ENCODE data around the gene GLRX5.

The GLRX5 gene

DNA sequence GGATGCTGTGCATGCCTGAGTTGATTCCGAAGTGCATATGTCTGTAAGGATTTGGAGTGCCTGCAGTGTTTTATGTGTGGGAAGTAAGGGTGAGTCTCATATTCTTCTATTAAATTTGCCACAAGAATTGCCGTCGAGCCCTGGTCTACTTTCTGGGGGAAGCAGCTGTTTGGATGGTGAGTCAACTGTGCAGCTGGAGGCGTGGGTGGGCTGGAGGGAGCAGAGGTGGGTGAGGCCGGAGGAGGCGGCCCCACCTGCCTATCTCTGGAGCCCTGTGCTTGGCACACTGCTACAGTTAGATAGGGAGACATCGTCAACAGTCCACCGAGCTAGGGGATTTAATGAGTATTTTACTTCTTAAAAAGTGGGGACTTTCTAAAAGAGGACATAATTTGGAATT, 9.7 kb downstream of the GLRX5 start:
- no peak overlapping the region for H2BK12ac ChIP-seq (ENCODE audit: low read length in 2 of 2)
- H3K36me3 ChIP-seq (ENCODE audit: control insufficient read depth in 1 of 2, insufficient read depth in 2 of 2, low read depth in 1 of 2, low read length in 2 of 2), result peaks cover 9 to 22% of the 10 kb centered on the region in 2 experiments
- H2BK5ac ChIP-seq (ENCODE audit: low read depth, low read length, poor library complexity, severe bottlenecking), result no peak overlapping the region
- H3K14ac ChIP-seq (ENCODE audit: low read length in 2 of 2), result no peak overlapping the region
- no peak overlapping the region for H2BK15ac ChIP-seq (ENCODE audit: low read depth, poor library complexity, severe bottlenecking)
- H4K8ac ChIP-seq (ENCODE audit: low read length), result no peak overlapping the region
- no peak overlapping the region for H4K91ac ChIP-seq (ENCODE audit: low read length)
- H3K18ac ChIP-seq (ENCODE audit: low read depth in 1 of 2, low read length in 2 of 2), result peak overlapping the region in 1 of 2 experiments; percentile 2
- H3K9ac ChIP-seq (ENCODE audit: low read length), result no peak overlapping the region
- H2AFZ ChIP-seq (ENCODE audit: low read depth, low read length), result no peak overlapping the region
- H2BK120ac ChIP-seq (ENCODE audit: low read depth, low read length), result no peak overlapping the region
- DNase-seq, result no peak
- peaks cover 18% of the 10 kb centered on the region for H3K9me3 ChIP-seq (ENCODE audit: control insufficient read depth, low read length)
- H3K27ac ChIP-seq (ENCODE audit: low read length, poor library complexity, severe bottlenecking), result no peak overlapping the region
- no peak overlapping the region for H3K23ac ChIP-seq (ENCODE audit: low read length in 2 of 2)
- no peak overlapping the region for H3K4ac ChIP-seq (ENCODE audit: low read depth in 1 of 2, low read length in 2 of 2)
- H3K79me1 ChIP-seq (replicated peaks; ENCODE audit: low read length, poor library complexity, severe bottlenecking), result peaks cover 31% of the 10 kb centered on the region
- 75% methylated on average over 8 of the region's 8 CpGs for WGBS
- peaks cover 13% of the 10 kb centered on the region for H3K4me1 ChIP-seq (ENCODE audit: control insufficient read depth, insufficient read depth, low read depth, low read length)
- H3K27me3 ChIP-seq (ENCODE audit: control insufficient read depth in 1 of 2, insufficient read depth in 1 of 2, low read length in 2 of 2), result no peaks in the 10 kb centered on the region
- H3K4me2 ChIP-seq (ENCODE audit: low read length, poor library complexity, severe bottlenecking), result no peak overlapping the region
- H2AK5ac ChIP-seq (ENCODE audit: low read length, severe bottlenecking), result no peak overlapping the region
- H3K4me3 ChIP-seq (ENCODE audit: insufficient read depth in 1 of 2, low read depth in 1 of 2, low read length in 2 of 2), result no peak overlapping the region

DNA sequence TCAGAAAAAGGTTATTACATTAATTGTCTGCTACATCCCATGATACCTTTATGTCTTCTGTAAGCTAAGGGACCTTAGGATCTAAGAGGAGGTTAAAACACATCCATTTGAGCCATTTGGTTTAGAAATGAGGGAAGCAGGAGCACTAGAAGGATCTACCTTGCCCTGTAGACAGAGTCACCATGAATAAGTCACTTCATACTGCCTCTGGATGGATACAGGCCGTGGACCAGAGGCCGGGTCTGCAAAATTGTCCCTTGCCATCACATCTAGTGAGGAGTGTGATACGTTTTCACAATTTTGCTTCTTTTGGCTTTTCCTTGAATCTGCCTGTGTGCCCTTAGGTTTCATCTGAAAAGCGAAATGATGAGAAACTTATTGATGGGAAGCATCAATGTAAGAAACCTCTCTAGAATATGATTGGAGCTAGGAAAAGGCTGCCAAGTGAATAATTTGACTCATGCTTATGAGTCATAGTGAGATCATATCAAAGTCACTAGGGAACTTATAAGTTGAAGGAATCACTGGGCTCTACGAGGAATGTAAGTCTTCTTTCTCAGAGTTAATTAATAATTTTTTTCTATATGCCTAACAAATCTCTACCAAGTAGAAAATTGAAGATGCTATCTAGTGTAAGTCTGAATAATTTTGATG, 10.8 kb downstream of the GLRX5 start:
- H3K27me3 ChIP-seq (ENCODE audit: control insufficient read depth in 1 of 2, insufficient read depth in 1 of 2, low read length in 2 of 2), result no peaks in the 10 kb centered on the region
- H3K9me3 ChIP-seq (ENCODE audit: control insufficient read depth, low read length), result peaks cover 18% of the 10 kb centered on the region
- no peak overlapping the region for H4K8ac ChIP-seq (ENCODE audit: low read length)
- peak; percentile 89 for DNase-seq
- H3K36me3 ChIP-seq (ENCODE audit: control insufficient read depth in 1 of 2, insufficient read depth in 2 of 2, low read depth in 1 of 2, low read length in 2 of 2), result peaks cover 15 to 22% of the 10 kb centered on the region in 2 experiments
- peaks cover 37% of the 10 kb centered on the region for H3K79me1 ChIP-seq (replicated peaks; ENCODE audit: low read length, poor library complexity, severe bottlenecking)
- no peak overlapping the region for H2BK15ac ChIP-seq (ENCODE audit: low read depth, poor library complexity, severe bottlenecking)
- peak overlapping the region in 1 of 2 experiments; percentile 31 for H3K4me3 ChIP-seq (ENCODE audit: insufficient read depth in 1 of 2, low read depth in 1 of 2, low read length in 2 of 2)
- no peak overlapping the region for H2BK5ac ChIP-seq (ENCODE audit: low read depth, low read length, poor library complexity, severe bottlenecking)
- H4K91ac ChIP-seq (ENCODE audit: low read length), result no peak overlapping the region
- no peak overlapping the region for H3K4me2 ChIP-seq (ENCODE audit: low read length, poor library complexity, severe bottlenecking)
- H3K4me1 ChIP-seq (ENCODE audit: control insufficient read depth, insufficient read depth, low read depth, low read length), result peaks cover 20% of the 10 kb centered on the region
- no peak overlapping the region for H2BK120ac ChIP-seq (ENCODE audit: low read depth, low read length)
- H3K27ac ChIP-seq (ENCODE audit: low read length, poor library complexity, severe bottlenecking), result peak overlapping the region; percentile 62
- 86% methylated on average over 4 of the region's 5 CpGs for WGBS
- H3K14ac ChIP-seq (ENCODE audit: low read length in 2 of 2), result no peak overlapping the region
- H2AFZ ChIP-seq (ENCODE audit: low read depth, low read length), result no peak overlapping the region
- no peak overlapping the region for H2AK5ac ChIP-seq (ENCODE audit: low read length, severe bottlenecking)
- H3K23ac ChIP-seq (ENCODE audit: low read length in 2 of 2), result no peak overlapping the region
- no peak overlapping the region for H2BK12ac ChIP-seq (ENCODE audit: low read length in 2 of 2)
- no peak overlapping the region for H3K9ac ChIP-seq (ENCODE audit: low read length)
- H3K4ac ChIP-seq (ENCODE audit: low read depth in 1 of 2, low read length in 2 of 2), result no peak overlapping the region
- H3K18ac ChIP-seq (ENCODE audit: low read depth in 1 of 2, low read length in 2 of 2), result no peak overlapping the region

DNA sequence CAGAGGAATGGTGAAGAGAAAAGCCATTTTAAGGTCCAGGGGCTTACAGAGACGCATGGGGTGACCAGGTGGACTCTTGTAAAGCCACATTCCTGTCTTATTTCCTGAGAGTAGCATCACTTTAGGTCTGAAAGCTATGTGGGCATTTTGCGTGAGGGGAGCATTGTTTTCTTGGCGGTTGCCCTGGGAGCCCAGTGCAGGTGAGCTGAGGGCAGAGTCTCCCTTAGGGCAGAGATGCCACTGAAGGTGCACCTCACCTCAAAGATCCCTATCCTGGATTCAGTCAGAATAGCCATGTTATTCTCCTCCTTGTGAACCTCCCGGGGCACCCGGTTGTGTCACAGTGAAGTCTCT, 12.4 kb downstream of the GLRX5 start:
- no peak overlapping the region for H3K4me2 ChIP-seq (ENCODE audit: low read length, poor library complexity, severe bottlenecking)
- H2AFZ ChIP-seq (ENCODE audit: low read depth, low read length), result no peak overlapping the region
- peak overlapping the region; percentile 22 for H3K27ac ChIP-seq (ENCODE audit: low read length, poor library complexity, severe bottlenecking)
- WGBS, result 75% methylated on average over 5 of the region's 5 CpGs
- H3K9ac ChIP-seq (ENCODE audit: low read length), result no peak overlapping the region
- H2AK5ac ChIP-seq (ENCODE audit: low read length, severe bottlenecking), result peak overlapping the region; percentile 85
- peaks cover 15 to 22% of the 10 kb centered on the region in 2 experiments for H3K36me3 ChIP-seq (ENCODE audit: control insufficient read depth in 1 of 2, insufficient read depth in 2 of 2, low read depth in 1 of 2, low read length in 2 of 2)
- H3K14ac ChIP-seq (ENCODE audit: low read length in 2 of 2), result no peak overlapping the region
- H4K8ac ChIP-seq (ENCODE audit: low read length), result no peak overlapping the region
- H2BK15ac ChIP-seq (ENCODE audit: low read depth, poor library complexity, severe bottlenecking), result no peak overlapping the region
- no peaks in the 10 kb centered on the region for H3K27me3 ChIP-seq (ENCODE audit: control insufficient read depth in 1 of 2, insufficient read depth in 1 of 2, low read length in 2 of 2)
- H3K4me1 ChIP-seq (ENCODE audit: control insufficient read depth, insufficient read depth, low read depth, low read length), result peaks cover 20% of the 10 kb centered on the region
- H2BK5ac ChIP-seq (ENCODE audit: low read depth, low read length, poor library complexity, severe bottlenecking), result no peak overlapping the region
- no peak overlapping the region for H3K4ac ChIP-seq (ENCODE audit: low read depth in 1 of 2, low read length in 2 of 2)
- H4K91ac ChIP-seq (ENCODE audit: low read length), result no peak overlapping the region
- H3K4me3 ChIP-seq (ENCODE audit: insufficient read depth in 1 of 2, low read depth in 1 of 2, low read length in 2 of 2), result no peak overlapping the region
- peak overlapping the region in 1 of 2 experiments; percentile 21 for H3K18ac ChIP-seq (ENCODE audit: low read depth in 1 of 2, low read length in 2 of 2)
- DNase-seq, result no peak
- no peak overlapping the region for H3K23ac ChIP-seq (ENCODE audit: low read length in 2 of 2)
- H3K79me1 ChIP-seq (replicated peaks; ENCODE audit: low read length, poor library complexity, severe bottlenecking), result peaks cover 39% of the 10 kb centered on the region
- H3K9me3 ChIP-seq (ENCODE audit: control insufficient read depth, low read length), result peaks cover 18% of the 10 kb centered on the region
- no peak overlapping the region for H2BK120ac ChIP-seq (ENCODE audit: low read depth, low read length)
- no peak overlapping the region for H2BK12ac ChIP-seq (ENCODE audit: low read length in 2 of 2)

DNA sequence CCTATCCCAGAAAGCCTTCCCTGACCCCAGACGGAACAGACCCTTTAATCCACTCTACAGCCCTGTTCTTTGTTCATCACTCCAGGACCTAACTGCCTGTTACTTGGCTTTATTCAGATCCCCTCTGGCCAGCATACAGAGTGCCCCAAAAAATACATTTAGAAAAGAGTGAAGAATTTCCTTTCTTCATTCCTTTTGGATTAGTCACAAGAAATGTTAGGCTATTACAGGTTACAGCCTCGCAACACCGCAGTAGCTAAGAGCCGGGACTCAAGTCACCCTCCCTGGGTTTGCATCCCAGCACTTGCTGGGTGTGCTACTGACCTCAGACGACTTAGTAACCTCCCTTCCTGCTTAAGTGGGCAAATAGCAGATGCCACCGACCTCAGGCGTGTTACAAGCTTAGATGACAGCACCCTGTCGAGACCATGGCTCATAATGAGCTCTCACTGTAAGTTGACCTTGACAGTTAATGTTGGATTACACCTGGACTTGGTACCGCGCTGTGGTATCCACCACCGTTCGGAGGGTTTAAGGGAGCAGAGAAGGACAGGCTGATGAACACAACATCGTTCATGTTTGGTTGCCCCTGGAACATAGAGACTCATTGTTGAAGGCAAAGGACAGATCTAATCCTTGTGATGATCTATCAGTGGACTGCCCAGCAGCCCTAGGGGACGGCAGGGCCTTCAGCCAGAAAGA, 12.9 kb downstream of the GLRX5 start:
- H3K4me2 ChIP-seq (ENCODE audit: low read length, poor library complexity, severe bottlenecking), result no peak overlapping the region
- peak overlapping the region in 1 of 2 experiments; percentile 23 for H3K14ac ChIP-seq (ENCODE audit: low read length in 2 of 2)
- peak overlapping the region; percentile 85 for H2AK5ac ChIP-seq (ENCODE audit: low read length, severe bottlenecking)
- WGBS, result 49% methylated on average over 14 of the region's 14 CpGs
- H3K4me1 ChIP-seq (ENCODE audit: control insufficient read depth, insufficient read depth, low read depth, low read length), result peaks cover 20% of the 10 kb centered on the region
- H4K8ac ChIP-seq (ENCODE audit: low read length), result no peak overlapping the region
- no peak overlapping the region for H3K4ac ChIP-seq (ENCODE audit: low read depth in 1 of 2, low read length in 2 of 2)
- H2AFZ ChIP-seq (ENCODE audit: low read depth, low read length), result no peak overlapping the region
- peaks cover 15 to 22% of the 10 kb centered on the region in 2 experiments for H3K36me3 ChIP-seq (ENCODE audit: control insufficient read depth in 1 of 2, insufficient read depth in 2 of 2, low read depth in 1 of 2, low read length in 2 of 2)
- H3K9me3 ChIP-seq (ENCODE audit: control insufficient read depth, low read length), result peaks cover 18% of the 10 kb centered on the region
- peaks cover 39% of the 10 kb centered on the region for H3K79me1 ChIP-seq (replicated peaks; ENCODE audit: low read length, poor library complexity, severe bottlenecking)
- no peak overlapping the region for H3K4me3 ChIP-seq (ENCODE audit: insufficient read depth in 1 of 2, low read depth in 1 of 2, low read length in 2 of 2)
- no peak overlapping the region for H2BK15ac ChIP-seq (ENCODE audit: low read depth, poor library complexity, severe bottlenecking)
- H2BK12ac ChIP-seq (ENCODE audit: low read length in 2 of 2), result no peak overlapping the region
- H3K18ac ChIP-seq (ENCODE audit: low read depth in 1 of 2, low read length in 2 of 2), result no peak overlapping the region
- no peak overlapping the region for H2BK5ac ChIP-seq (ENCODE audit: low read depth, low read length, poor library complexity, severe bottlenecking)
- H3K27ac ChIP-seq (ENCODE audit: low read length, poor library complexity, severe bottlenecking), result peak overlapping the region; percentile 22
- no peak overlapping the region for H4K91ac ChIP-seq (ENCODE audit: low read length)
- H2BK120ac ChIP-seq (ENCODE audit: low read depth, low read length), result no peak overlapping the region
- H3K27me3 ChIP-seq (ENCODE audit: control insufficient read depth in 1 of 2, insufficient read depth in 1 of 2, low read length in 2 of 2), result no peaks in the 10 kb centered on the region
- peak; percentile 47 for DNase-seq
- no peak overlapping the region for H3K23ac ChIP-seq (ENCODE audit: low read length in 2 of 2)
- no peak overlapping the region for H3K9ac ChIP-seq (ENCODE audit: low read length)

All from mesenchymal stem cell (in vitro differentiated cells and primary cell).